ENCODE data around the gene SRSF12.

- TF ChIP-seq CTCF (conservative IDR thresholded peaks at IDR 0.05 in 1 of 2, IDR thresholded peaks at IDR 0.05 in 1 of 2; ENCODE audit: low read depth in 1 of 2, low read length in 2 of 2): no peak
- no peak for TF ChIP-seq EZH2 (IDR thresholded peaks at IDR 0.05; ENCODE audit: low read length, missing control alignments)
These were observed 14.2 kb upstream of the SRSF12 start for GRCh38 chr6:89132057-89132456.

Measured in fibroblast of lung (primary cell).